IMR-90 (cell line): Measurements from ENCODE around the gene TPM2. TPM values are rescaled to one million over a fixed set of nuclear protein-coding genes. Genes with fewer than 3 reads are reported as not detected.

Experiments used
- ATAC-seq: fragments of 200-7000 bp; cut with Tn5 transposase; 2 replicates; pipeline ENCODE4 v1.9.1; 2020; ENCODE audit warnings: low read depth, mild to moderate bottlenecking, moderate library complexity
- BruUV-seq: library from RNA; stranded (reverse); fragments of 400-500 nt; replicated peaks from 2 replicates; lab custom pipeline; 2021; lab: Mats Ljungman, UMichigan
- CTCF ChIA-PET: fragments of 300-600 bp; formaldehyde crosslinking; extraction: SDS; loops from one replicate; lab custom pipeline; 2021; ENCODE audit warnings: antibody characterized with exemption; lab: Yijun Ruan, JAX
- POLR2A ChIA-PET: fragments of 300-600 bp; sonication (Branson Sonifier 250); formaldehyde crosslinking; loops from one replicate; lab custom pipeline; 2022; ENCODE audit warnings: antibody characterized with exemption; ENCODE audit not compliant: unreplicated experiment; lab: Charles Lee
- DNase-seq: peaks from one replicate; pipeline ENCODE4 v3.0.0; 2013
- H2AFZ ChIP-seq: replicated peaks from 2 replicates; pipeline ENCODE3; 2013; ENCODE audit warnings: low read length, mild to moderate bottlenecking; ENCODE audit not compliant: poor library complexity
- H2AK5ac ChIP-seq: 2 replicates; pipeline ENCODE4 v1.6.1; 2013; ENCODE audit warnings: low read depth, low read length, inconsistent platforms
- H2AK9ac ChIP-seq: replicated peaks from 2 replicates; pipeline ENCODE3; 2013; ENCODE audit warnings: mild to moderate bottlenecking, low read depth, low read length, moderate library complexity; ENCODE audit not compliant: poor library complexity
- H2BK120ac ChIP-seq: 2 replicates; pipeline ENCODE4 v1.6.1; 2013; ENCODE audit warnings: low read depth, low read length, inconsistent platforms
- H2BK15ac ChIP-seq: 3 replicates; pipeline ENCODE4 v1.6.1; 2013; ENCODE audit warnings: low read depth, low read length, inconsistent platforms
- H2BK20ac ChIP-seq: 2 replicates; pipeline ENCODE4 v1.6.1; 2013; ENCODE audit warnings: low read depth, mild to moderate bottlenecking, inconsistent platforms, low read length, moderate library complexity
- H2BK5ac ChIP-seq: 2 replicates; pipeline ENCODE4 v1.6.1; 2013; ENCODE audit warnings: mild to moderate bottlenecking, low read depth, low read length, inconsistent platforms; ENCODE audit not compliant: poor library complexity, severe bottlenecking
- H3K14ac ChIP-seq: replicated peaks from 2 replicates; pipeline ENCODE4 v1.6.1; 2013; ENCODE audit warnings: low read depth, low read length, inconsistent platforms
- H3K18ac ChIP-seq: 2 replicates; pipeline ENCODE4 v1.6.1; 2013; ENCODE audit warnings: low read depth, low read length, control low read depth
- H3K23ac ChIP-seq: 2 replicates; pipeline ENCODE4 v1.6.1; 2013; ENCODE audit warnings: low read depth, low read length, inconsistent platforms
- H3K27ac ChIP-seq: 2 replicates; pipeline ENCODE4 v1.5.1; 2013; ENCODE audit warnings: mild to moderate bottlenecking, control low read depth, low read length; ENCODE audit not compliant: insufficient read depth
- H3K27me3 ChIP-seq: 2 replicates; pipeline ENCODE4 v1.6.1; 2013; ENCODE audit warnings: low read length; ENCODE audit not compliant: control insufficient read depth, insufficient read depth
- H3K36me3 ChIP-seq: 2 replicates; pipeline ENCODE4 v1.6.1; 2013; ENCODE audit warnings: low read length, mixed read lengths; ENCODE audit not compliant: control insufficient read depth, insufficient read depth
- H3K4ac ChIP-seq: 2 replicates; pipeline ENCODE4 v1.6.1; 2013; ENCODE audit warnings: low read depth, low read length, inconsistent platforms
- H3K4me1 ChIP-seq: 2 replicates; pipeline ENCODE4 v1.6.1; 2013; ENCODE audit warnings: low read length, mixed read lengths; ENCODE audit not compliant: control insufficient read depth, insufficient read depth
- H3K4me2 ChIP-seq: 2 replicates; pipeline ENCODE4 v1.6.1; 2013; ENCODE audit warnings: low read depth, mild to moderate bottlenecking, control low read depth, low read length, moderate library complexity
- H3K4me3 ChIP-seq: 2 replicates; pipeline ENCODE4 v1.5.1; 2013; ENCODE audit warnings: low read depth, mild to moderate bottlenecking, control low read depth, low read length, moderate library complexity; ENCODE audit not compliant: insufficient read depth
- H3K56ac ChIP-seq: 2 replicates; pipeline ENCODE4 v1.6.1; 2013; ENCODE audit warnings: low read length, inconsistent platforms; ENCODE audit not compliant: insufficient read depth; ENCODE audit errors: extremely low read depth
- H3K79me1 ChIP-seq, 2 experiments: 2 replicates each; pipeline ENCODE4 v1.6.1; 2013; ENCODE audit warnings: low read length in 2 of 2, inconsistent platforms in 1 of 2, low read depth in 1 of 2
- H3K9ac ChIP-seq: 2 replicates; pipeline ENCODE4 v1.6.1; 2013; ENCODE audit warnings: low read depth, low read length, control low read depth
- H3K9me1 ChIP-seq: 2 replicates; pipeline ENCODE4 v1.6.1; 2013; ENCODE audit warnings: low read length, inconsistent platforms; ENCODE audit not compliant: insufficient read depth
- H3K9me3 ChIP-seq: 2 replicates; pipeline ENCODE4 v1.6.1; 2013; ENCODE audit warnings: low read length; ENCODE audit not compliant: control insufficient read depth, insufficient read depth
- H4K20me1 ChIP-seq: 2 replicates; pipeline ENCODE4 v1.6.1; 2013; ENCODE audit warnings: low read length, inconsistent platforms; ENCODE audit not compliant: insufficient read depth
- H4K5ac ChIP-seq: 2 replicates; pipeline ENCODE4 v1.6.1; 2013; ENCODE audit warnings: mild to moderate bottlenecking, low read depth, low read length, control low read depth
- H4K8ac ChIP-seq, 2 experiments: 2 replicates each; pipeline ENCODE4 v1.6.1; 2013; ENCODE audit warnings: low read depth in 2 of 2, low read length in 2 of 2, control low read depth in 1 of 2, inconsistent platforms in 1 of 2
- H4K91ac ChIP-seq: 2 replicates; pipeline ENCODE4 v1.6.1; 2013; ENCODE audit warnings: low read depth, low read length, inconsistent platforms; ENCODE audit not compliant: insufficient read depth
- BHLHE40 ChIP-seq: fragments of 150-350 bp; IDR thresholded peaks from 2 replicates; pipeline ENCODE4 v1.6.1; 2016; ENCODE audit warnings: mild to moderate bottlenecking, low read depth, low read length
- CEBPB ChIP-seq: IDR thresholded peaks from 2 replicates; pipeline ENCODE4 v1.6.1; 2012; ENCODE audit warnings: low read depth, low read length, improper control_type of control experiment
- CTCF ChIP-seq: conservative IDR thresholded peaks from 2 replicates; pipeline ENCODE4 v1.5.1; 2012; ENCODE audit warnings: mild to moderate bottlenecking, low read depth, low read length, improper control_type of control experiment
- ELK1 ChIP-seq: fragments of 150-350 bp; IDR thresholded peaks from 2 replicates; pipeline ENCODE4 v1.6.1; 2016; ENCODE audit warnings: low read depth, mild to moderate bottlenecking, low read length, moderate library complexity, borderline replicate concordance
- NFE2L2 ChIP-seq: fragments of 150-350 bp; IDR thresholded peaks from 2 replicates; pipeline ENCODE4 v1.6.1; 2016; ENCODE audit warnings: low read depth, mild to moderate bottlenecking, low read length
- POLR2A ChIP-seq: IDR thresholded peaks from 2 replicates; pipeline ENCODE4 v1.6.1; 2012; ENCODE audit warnings: mild to moderate bottlenecking, low read depth, low read length
- RFX5 ChIP-seq: IDR thresholded peaks from 2 replicates; pipeline ENCODE4 v1.8.0; 2012; ENCODE audit warnings: low read depth, mild to moderate bottlenecking, low read length, moderate library complexity
- SMC3 ChIP-seq: fragments of 150-350 bp; IDR thresholded peaks from 2 replicates; pipeline ENCODE4 v1.6.1; 2016; ENCODE audit warnings: low read depth, mild to moderate bottlenecking, antibody characterized with exemption, low read length, moderate library complexity
- USF2 ChIP-seq: fragments of 150-350 bp; IDR thresholded peaks from 2 replicates; pipeline ENCODE4 v1.6.1; 2017; ENCODE audit warnings: mild to moderate bottlenecking, antibody characterized with exemption, low read length, low read depth
- WGBS, 2 experiments: methylation state at CpG; one replicate each; pipeline versions ENCODE4 v1.1.5 to v1.1.7; 2013; ENCODE audit warnings: missing lambda C conversion rate in 2 of 2; ENCODE audit not compliant: insufficient read length in 1 of 2; ENCODE audit errors: extremely low coverage in 2 of 2; 5-methylcytosine and 5-hydroxymethylcytosine counted together
- dilution Hi-C: fragments of 300-500 bp; cut with HindIII; formaldehyde crosslinking; loops from one replicate; pipeline ENCODE4 v1.14.3; 2018; ENCODE audit warnings: low sequenced_read_pairs; ENCODE audit not compliant: unreplicated experiment
- in situ Hi-C: fragments of 300-500 bp; cut with MboI; formaldehyde crosslinking; loops from 3 replicates; pipeline ENCODE4 v1.14.3; 2019; ENCODE audit warnings: low sequenced_read_pairs, inconsistent platforms, mixed read lengths
- intact Hi-C: fragments of 100-400 bp; cut with micrococcal nuclease; formaldehyde crosslinking; loops from 2 replicates; pipeline ENCODE4 v1.10.0; 2022
- polyA plus RNA-seq, 3 experiments: library from polyadenylated mRNA; depleted of rRNA; stranded (reverse); fragments of >200 nt; gene quantifications; 2 replicates each; pipeline ENCODE4 v1.2.3, GENCODE V29; 2012; ENCODE audit warnings: low replicate concordance in 1 of 3
- total RNA-seq: library from RNA; depleted of rRNA; stranded (reverse); fragments of >200 nt; gene quantifications from 2 replicates; pipeline ENCODE4 v1.2.3, GENCODE V29; 2012

The TPM2 gene
- total and polyA plus RNA-seq, 2 of the 4 experiments (the other 2 are of a cell fraction): 960 to 2,500 TPM

- TF ChIP-seq CTCF: no peak
Measured at GRCh38 chr9:35717132-35717870, 27.6 kb upstream of the TPM2 start (continued).

- no peak overlapping the region for H2BK20ac ChIP-seq
- H2BK5ac ChIP-seq: no peak overlapping the region
- in situ Hi-C loops: no loop called here
- H4K8ac ChIP-seq: no peak overlapping the region
- no peak overlapping the region for H3K14ac ChIP-seq
- H2AFZ ChIP-seq: no peak overlapping the region
- ATAC-seq (peak; percentile 31), DNase-seq (no peak)
- dilution Hi-C loops: no loop called here
- no peaks in the 10 kb centered on the region for H3K27me3 ChIP-seq
- H4K20me1 ChIP-seq: peaks cover 35% of the 10 kb centered on the region
- no peak overlapping the region for H2AK5ac ChIP-seq
- H3K27ac ChIP-seq: no peak overlapping the region
- H3K79me1 ChIP-seq: peaks cover 40 to 75% of the 10 kb centered on the region in 2 experiments
- no peaks in the 10 kb centered on the region for H3K4me1 ChIP-seq
- no peak overlapping the region for H3K18ac ChIP-seq
- H3K36me3 ChIP-seq: peaks cover 89% of the 10 kb centered on the region
- H3K56ac ChIP-seq: no peak overlapping the region
- no peak overlapping the region for H2BK120ac ChIP-seq
- intact Hi-C loops: no loop called here
- no TSS peak for BruUV-seq
- H3K9ac ChIP-seq: no peak overlapping the region
- H2BK15ac ChIP-seq: no peak overlapping the region
- no peaks in the 10 kb centered on the region; the same call in 1 of the 2 replicates for H3K9me1 ChIP-seq
- ChIA-PET CTCF (interaction anchor here (1.8 kb wide), 1 partner anchor 20 kb away, joined by 6 read pairs; no protein-coding TSS in a partner anchor), POLR2A (interaction anchor here (1.5 kb wide), 1 partner anchor 12 kb away, joined by 5 read pairs; no protein-coding TSS in a partner anchor)
- H2AK9ac ChIP-seq: no peak overlapping the region
- no peak overlapping the region for H3K4me2 ChIP-seq
- H3K4ac ChIP-seq: no peak overlapping the region
- no peak overlapping the region for H4K5ac ChIP-seq
- WGBS, 2 experiments: 94% methylated on average over 2 of the region's 4 CpGs; no CpG with 5 or more reads in 1 of the 2 experiments
- H4K91ac ChIP-seq: no peak overlapping the region
- no peaks in the 10 kb centered on the region for H3K9me3 ChIP-seq
- H3K23ac ChIP-seq: no peak overlapping the region; the same call in 1 of the 2 replicates
- no peak overlapping the region for H3K4me3 ChIP-seq
- no peak for TF ChIP-seq ELK1
- TF ChIP-seq RFX5: no peak
- no peak for TF ChIP-seq USF2
- TF ChIP-seq BHLHE40: no peak
- no peak for TF ChIP-seq POLR2A
- TF ChIP-seq CEBPB: no peak
- TF ChIP-seq CTCF: no peak
- TF ChIP-seq SMC3: no peak
- TF ChIP-seq NFE2L2: no peak
Measured at GRCh38 chr9:35716230-35716629, 26.5 kb upstream of the TPM2 start.
